Testis (tissue), 3 donors: ENCODE measurements around the gene KY. TPM values are rescaled to one million over a fixed set of nuclear protein-coding genes. Genes with fewer than 3 reads are reported as not detected.

Experiments used
- DNase-seq: peaks from one replicate; pipeline ENCODE4 v3.0.0-alpha.2; 2019
- H3K27ac ChIP-seq, 2 donors: fragments of 200-600 bp; sonication (generic); one replicate each; pipeline ENCODE4 v1.5.1; 2019
- H3K27me3 ChIP-seq: fragments of 200-600 bp; sonication (generic); one replicate; pipeline ENCODE4 v1.5.1; 2019
- H3K36me3 ChIP-seq: fragments of 200-600 bp; sonication (generic); one replicate; pipeline ENCODE4 v1.5.1; 2017; ENCODE audit warnings: low read depth; ENCODE audit errors: missing control alignments
- H3K4me1 ChIP-seq: fragments of 200-600 bp; sonication (generic); one replicate; pipeline ENCODE4 v1.5.1; 2019
- H3K4me3 ChIP-seq, 2 donors: fragments of 200-600 bp; sonication (generic); one replicate each; pipeline ENCODE4 v1.5.1; 2017 to 2019
- H3K9me3 ChIP-seq: fragments of 200-600 bp; sonication (generic); one replicate; pipeline ENCODE4 v1.5.1; 2017
- CTCF ChIP-seq, 3 experiments: fragments of 450-650 bp in 2 of 3; fragments of 200-600 bp in 1 of 3; sonication (generic) in 1 of 3; IDR thresholded peaks; one replicate each; pipeline ENCODE4 v1.5.1; 2016 to 2019; ENCODE audit warnings: antibody characterized with exemption in 3 of 3, mild to moderate bottlenecking in 2 of 3, moderate library complexity in 1 of 3
- POLR2A ChIP-seq: fragments of 450-650 bp; IDR thresholded peaks from one replicate; pipeline ENCODE4 v1.6.1; 2017; ENCODE audit warnings: antibody characterized with exemption, mild to moderate bottlenecking, moderate library complexity
- WGBS, 2 donors: methylation state at CpG; one replicate each; pipeline ENCODE4 v1.1.5; 2018; 5-methylcytosine and 5-hydroxymethylcytosine counted together
- intact Hi-C: fragments of 100-400 bp; cut with DNase I; formaldehyde crosslinking; loops from one replicate; pipeline ENCODE4 v1.15.1; 2023; ENCODE audit warnings: low total_unique reads
- polyA plus RNA-seq: library from polyadenylated mRNA; stranded (reverse); fragments of 350-450 nt; fragmentation: Illumina TruSeq; extraction: RNeasy Lipid Tissue Mini Kit (QIAGEN cat#74804); gene quantifications from one replicate; pipeline ENCODE4 v1.2.3, GENCODE V29; 2014; ENCODE audit warnings: low read depth, low replicate concordance; ENCODE audit not compliant: insufficient read depth
- total RNA-seq, 2 donors: library from RNA; depleted of rRNA; stranded (reverse); fragments of >200 nt; gene quantifications; one replicate each; pipeline ENCODE4 v1.2.3, GENCODE V29; 2016

Gene KY
- total and polyA plus RNA-seq, 3 donors from 2014 or later: 0.37 to 2.4 (median 0.71) TPM

GRCh38 chr3:134568790-134569189 is 82.0 kb downstream of the KY start:
- WGBS, 2 donors: 77 to 85% methylated on average over 6 of the region's 6 CpGs
- no peaks in the 10 kb centered on the region for H3K36me3 ChIP-seq
- no peak for DNase-seq
- H3K4me1 ChIP-seq: no peaks in the 10 kb centered on the region
- H3K9me3 ChIP-seq: no peaks in the 10 kb centered on the region
- no peak overlapping the region for H3K4me3 ChIP-seq
- no peak overlapping the region for H3K27ac ChIP-seq
- TF ChIP-seq CTCF (IDR thresholded peaks at IDR 0.05): no peak
- no peak for TF ChIP-seq POLR2A
- no peaks in the 10 kb centered on the region for H3K27me3 ChIP-seq
- intact Hi-C loops: no loop called here

DNA sequence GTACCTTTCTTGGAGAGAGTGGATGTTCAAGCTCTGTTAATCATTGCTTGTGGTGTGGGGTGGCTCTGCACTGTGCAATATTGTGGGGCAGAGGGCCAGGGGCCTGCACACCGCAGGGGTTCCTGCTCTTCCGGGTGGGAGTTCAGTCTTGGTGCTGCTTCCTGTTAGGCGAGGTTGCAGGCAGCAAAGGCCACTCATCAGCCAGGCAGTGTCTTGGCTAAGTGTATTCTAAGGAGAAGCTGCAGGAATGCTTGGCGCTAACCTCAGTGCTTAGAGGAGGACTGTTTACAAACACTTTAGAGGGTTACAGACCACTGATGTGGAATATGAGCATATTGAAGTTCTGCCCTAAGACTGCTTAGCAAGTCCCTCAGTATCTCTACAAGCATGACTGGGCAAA is 83.2 kb downstream of the KY start:
- Histone ChIP-seq H3K4me3 (no peak overlapping the region), H3K4me1 (no peaks in the 10 kb centered on the region), H3K27ac (no peak overlapping the region), H3K9me3 (no peaks in the 10 kb centered on the region), H3K27me3 (no peaks in the 10 kb centered on the region), H3K36me3 (no peaks in the 10 kb centered on the region)
- 55 to 82% methylated on average over 4 of the region's 4 CpGs for WGBS, 2 donors
- no peak for TF ChIP-seq POLR2A
- no peak for TF ChIP-seq CTCF (IDR thresholded peaks at IDR 0.05)
- DNase-seq: no peak
- intact Hi-C loops: no loop called here

GRCh38 chr3:134564991-134565390 is 85.8 kb downstream of the KY start:
- intact Hi-C loops: no loop called here
- no peak for DNase-seq
- 88 to 91% methylated on average over 2 of the region's 2 CpGs for WGBS, 2 donors

DNA sequence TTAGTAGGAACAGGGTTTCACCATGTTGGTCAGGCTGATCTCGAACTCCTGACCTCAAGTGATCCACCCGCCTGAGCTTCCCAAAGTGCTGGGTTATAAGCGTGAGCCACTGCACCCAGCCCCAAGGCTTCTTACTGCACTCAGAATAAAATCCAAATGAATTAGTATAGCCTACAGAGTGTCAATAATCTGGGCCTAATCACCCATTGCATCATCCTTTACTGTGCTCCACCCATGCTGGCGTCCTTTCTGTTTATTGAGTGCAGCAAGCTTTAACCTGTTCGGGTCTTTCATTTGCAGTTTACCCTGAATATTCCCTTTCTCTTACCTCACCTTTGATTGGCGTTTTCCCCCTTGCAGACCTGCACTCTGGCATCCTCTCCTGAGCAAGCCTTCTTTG is 87.2 kb downstream of the KY start:
- peaks cover 5% of the 10 kb centered on the region for H3K4me1 ChIP-seq
- H3K36me3 ChIP-seq: no peaks in the 10 kb centered on the region
- no peak overlapping the region for H3K27ac ChIP-seq
- no peaks in the 10 kb centered on the region for H3K9me3 ChIP-seq
- H3K4me3 ChIP-seq: no peak overlapping the region
- TF ChIP-seq POLR2A: no peak
- TF ChIP-seq CTCF (IDR thresholded peaks at IDR 0.05): no peak
- WGBS, 2 donors: 93 to 96% methylated on average over 6 of the region's 6 CpGs
- intact Hi-C loops: no loop called here
- no peak for DNase-seq
- no peaks in the 10 kb centered on the region for H3K27me3 ChIP-seq

More at GRCh38 chr3:134564991-134565390, 85.8 kb downstream of the KY start:
- no peak overlapping the region for H3K4me3 ChIP-seq
- TF ChIP-seq POLR2A (no peak), CTCF (IDR thresholded peaks at IDR 0.05) (no peak)
- H3K27ac ChIP-seq: no peak overlapping the region
- H3K9me3 ChIP-seq: no peaks in the 10 kb centered on the region
- H3K36me3 ChIP-seq: no peaks in the 10 kb centered on the region
- H3K4me1 ChIP-seq: peaks cover 5% of the 10 kb centered on the region
- H3K27me3 ChIP-seq: no peaks in the 10 kb centered on the region

GRCh38 chr3:134562055-134562454 is 88.8 kb downstream of the KY start:
- intact Hi-C loops: no loop called here
- H3K27me3 ChIP-seq: no peaks in the 10 kb centered on the region
- 78 to 91% methylated on average over 4 of the region's 4 CpGs for WGBS, 2 donors
- no peaks in the 10 kb centered on the region for H3K36me3 ChIP-seq
- H3K4me3 ChIP-seq: no peak overlapping the region
- no peak overlapping the region for H3K27ac ChIP-seq
- DNase-seq: no peak
- peaks cover 5% of the 10 kb centered on the region for H3K4me1 ChIP-seq
- no peak for TF ChIP-seq POLR2A
- TF ChIP-seq CTCF (IDR thresholded peaks at IDR 0.05): no peak
- H3K9me3 ChIP-seq: no peaks in the 10 kb centered on the region
